Hepatocyte (in vitro differentiated cells): Measurements from ENCODE around the gene NSUN3. TPM values are rescaled to one million over a fixed set of nuclear protein-coding genes. Genes with fewer than 3 reads are reported as not detected.

Source experiments
- DNase-seq: peaks from one replicate; pipeline ENCODE4 v3.0.0-alpha.2; 2016; ENCODE audit warnings: low spot score
- H2AFZ ChIP-seq: fragments of 200-600 bp; sonication (generic); 2 replicates; pipeline ENCODE4 v1.6.0; 2016; ENCODE audit warnings: antibody characterized with exemption, mild to moderate bottlenecking
- H3K27ac ChIP-seq: fragments of 200-600 bp; sonication (generic); 2 replicates; pipeline ENCODE4 v1.5.1; 2016; ENCODE audit warnings: mild to moderate bottlenecking
- H3K27me3 ChIP-seq: fragments of 200-600 bp; sonication (generic); 2 replicates; pipeline ENCODE4 v1.6.1; 2016
- H3K36me3 ChIP-seq: fragments of 200-600 bp; sonication (generic); replicated peaks from 2 replicates; pipeline ENCODE4 v1.5.1; 2016; ENCODE audit warnings: low read depth; ENCODE audit not compliant: insufficient read depth
- H3K4me1 ChIP-seq: fragments of 200-600 bp; sonication (generic); 2 replicates; pipeline ENCODE4 v1.5.1; 2016; ENCODE audit warnings: mild to moderate bottlenecking, moderate library complexity; ENCODE audit not compliant: insufficient read depth
- H3K4me2 ChIP-seq: fragments of 200-600 bp; sonication (generic); 2 replicates; pipeline ENCODE4 v1.6.0; 2016
- H3K4me3 ChIP-seq: fragments of 200-600 bp; sonication (generic); 2 replicates; pipeline ENCODE4 v1.5.1; 2016; ENCODE audit warnings: mild to moderate bottlenecking
- H3K79me2 ChIP-seq: fragments of 200-600 bp; sonication (generic); 2 replicates; pipeline ENCODE4 v1.6.0; 2017; ENCODE audit warnings: mild to moderate bottlenecking
- H3K9me2 ChIP-seq: fragments of 200-600 bp; sonication (generic); replicated peaks from 2 replicates; pipeline ENCODE4 v1.6.0; 2017; ENCODE audit warnings: mild to moderate bottlenecking; ENCODE audit not compliant: insufficient read depth
- H3K9me3 ChIP-seq: fragments of 200-600 bp; sonication (generic); 2 replicates; pipeline ENCODE4 v1.5.1; 2016; ENCODE audit warnings: low read depth, mild to moderate bottlenecking
- H4K20me1 ChIP-seq: fragments of 200-600 bp; sonication (generic); 2 replicates; pipeline ENCODE4 v1.6.0; 2016; ENCODE audit warnings: mild to moderate bottlenecking; ENCODE audit not compliant: insufficient read depth, poor library complexity, severe bottlenecking
- CTCF ChIP-seq: fragments of 200-600 bp; sonication (generic); IDR thresholded peaks from 2 replicates; pipeline ENCODE4 v1.5.1; 2016; ENCODE audit warnings: antibody characterized with exemption, mild to moderate bottlenecking; ENCODE audit not compliant: poor library complexity
- EZH2 ChIP-seq: fragments of 200-600 bp; sonication (generic); IDR thresholded peaks from 2 replicates; pipeline ENCODE4 v1.6.1; 2016; ENCODE audit warnings: antibody characterized with exemption, mild to moderate bottlenecking, borderline replicate concordance
- EZH2phosphoT487 ChIP-seq: fragments of 200-600 bp; sonication (generic); IDR thresholded peaks from one replicate; pipeline ENCODE4 v1.6.1; 2018; ENCODE audit warnings: antibody characterized with exemption, mild to moderate bottlenecking, low read depth, moderate library complexity; ENCODE audit not compliant: unreplicated experiment, severe bottlenecking
- WGBS: methylation state at CpG from one replicate; pipeline ENCODE4 v1.1.6; 2016; ENCODE audit warnings: low lambda C conversion rate; ENCODE audit errors: missing lambda C conversion rate; 5-methylcytosine and 5-hydroxymethylcytosine counted together
- polyA plus RNA-seq: library from polyadenylated mRNA; unstranded; fragments of >200 nt; fragmentation: Nextera tagmentation; extraction: Ambion mirVana; gene quantifications from 2 replicates; pipeline ENCODE4 v1.2.1, GENCODE V29; 2016
- total RNA-seq: library from RNA; depleted of rRNA; stranded (reverse); fragments of >200 nt; gene quantifications from 2 replicates; pipeline ENCODE4 v1.2.3, GENCODE V29; 2014

NSUN3 gene
- total and polyA plus RNA-seq, 2 experiments from 2014 or later: 4.5 to 9.0 TPM

GRCh38 chr3:94159062-94159828, 96.4 kb downstream of the NSUN3 start:
- Histone ChIP-seq H3K9me3 (no peaks in the 10 kb centered on the region), H3K4me3 (no peak overlapping the region), H3K36me3 (no peaks in the 10 kb centered on the region), H3K4me2 (peak overlapping the region; percentile 66), H4K20me1 (no peaks in the 10 kb centered on the region), H3K27me3 (no peaks in the 10 kb centered on the region), H3K27ac (peak overlapping the region; percentile 74), H3K79me2 (no peaks in the 10 kb centered on the region), H3K9me2 (no peaks in the 10 kb centered on the region), H3K4me1 (peaks cover 4% of the 10 kb centered on the region), H2AFZ (peak overlapping the region; percentile 12)
- no peak for TF ChIP-seq CTCF
- no peak for TF ChIP-seq EZH2
- no peak for TF ChIP-seq EZH2phosphoT487
- 42% methylated on average over 9 of the region's 9 CpGs for WGBS
- DNase-seq: peak; percentile 62

GRCh38 chr3:94162700-94163099, 99.8 kb downstream of the NSUN3 start:
- no peaks in the 10 kb centered on the region for H4K20me1 ChIP-seq
- no peak overlapping the region for H2AFZ ChIP-seq
- TF ChIP-seq EZH2 (no peak), CTCF (no peak), EZH2phosphoT487 (no peak)
- H3K4me1 ChIP-seq: peaks cover 4% of the 10 kb centered on the region
- no peaks in the 10 kb centered on the region for H3K79me2 ChIP-seq
- no peaks in the 10 kb centered on the region for H3K9me2 ChIP-seq
- H3K9me3 ChIP-seq: no peaks in the 10 kb centered on the region
- no peak overlapping the region for H3K4me3 ChIP-seq
- H3K36me3 ChIP-seq: no peaks in the 10 kb centered on the region
- H3K4me2 ChIP-seq: no peak overlapping the region
- H3K27ac ChIP-seq: no peak overlapping the region
- H3K27me3 ChIP-seq: no peaks in the 10 kb centered on the region
- peak; percentile 24 for DNase-seq
- 87% methylated on average over 3 of the region's 3 CpGs for WGBS

- H2AFZ ChIP-seq: no peak overlapping the region
- no peak for DNase-seq
- no peaks in the 10 kb centered on the region for H3K4me1 ChIP-seq
- H3K9me2 ChIP-seq: no peaks in the 10 kb centered on the region
- H3K4me3 ChIP-seq: no peak overlapping the region
- H3K9me3 ChIP-seq: no peaks in the 10 kb centered on the region
- no peaks in the 10 kb centered on the region for H3K27me3 ChIP-seq
- no peak overlapping the region for H3K27ac ChIP-seq
- H3K36me3 ChIP-seq: no peaks in the 10 kb centered on the region
- WGBS: 92% methylated on average over 2 of the region's 2 CpGs
- no peaks in the 10 kb centered on the region for H3K79me2 ChIP-seq
- H4K20me1 ChIP-seq: no peaks in the 10 kb centered on the region
- no peak overlapping the region for H3K4me2 ChIP-seq
- no peak for TF ChIP-seq EZH2phosphoT487
- no peak for TF ChIP-seq CTCF
- TF ChIP-seq EZH2: no peak
These were observed 104.5 kb downstream of the NSUN3 start for GRCh38 chr3:94167346-94167745.

- H3K36me3 ChIP-seq: no peaks in the 10 kb centered on the region
- no peak overlapping the region for H3K4me3 ChIP-seq
- no peaks in the 10 kb centered on the region for H3K79me2 ChIP-seq
- no peaks in the 10 kb centered on the region for H3K27me3 ChIP-seq
- H3K9me3 ChIP-seq: no peaks in the 10 kb centered on the region
- no peak overlapping the region for H3K27ac ChIP-seq
- H3K4me2 ChIP-seq: no peak overlapping the region
- no peak for TF ChIP-seq CTCF
- no peak for TF ChIP-seq EZH2
- no peak for TF ChIP-seq EZH2phosphoT487
- no peaks in the 10 kb centered on the region for H3K4me1 ChIP-seq
- no peaks in the 10 kb centered on the region for H4K20me1 ChIP-seq
- no peaks in the 10 kb centered on the region for H3K9me2 ChIP-seq
- H2AFZ ChIP-seq: no peak overlapping the region
- WGBS: 88% methylated on average over 6 of the region's 6 CpGs
- no peak for DNase-seq
These were observed 104.9 kb downstream of the NSUN3 start for GRCh38 chr3:94167796-94168195.
